GM12892 (cell line): Measurements from ENCODE around the gene CAPZB.

ENCODE experiments used
- POLR2AphosphoS5 ChIP-seq: IDR thresholded peaks from 2 replicates; pipeline ENCODE4 v1.6.1; 2011; ENCODE audit warnings: low read depth, low read length, control low read depth
- TAF1 ChIP-seq: IDR thresholded peaks from 2 replicates; pipeline ENCODE4 v1.6.1; 2011; ENCODE audit warnings: low read depth, mild to moderate bottlenecking, control low read depth, low read length, borderline replicate concordance

DNA sequence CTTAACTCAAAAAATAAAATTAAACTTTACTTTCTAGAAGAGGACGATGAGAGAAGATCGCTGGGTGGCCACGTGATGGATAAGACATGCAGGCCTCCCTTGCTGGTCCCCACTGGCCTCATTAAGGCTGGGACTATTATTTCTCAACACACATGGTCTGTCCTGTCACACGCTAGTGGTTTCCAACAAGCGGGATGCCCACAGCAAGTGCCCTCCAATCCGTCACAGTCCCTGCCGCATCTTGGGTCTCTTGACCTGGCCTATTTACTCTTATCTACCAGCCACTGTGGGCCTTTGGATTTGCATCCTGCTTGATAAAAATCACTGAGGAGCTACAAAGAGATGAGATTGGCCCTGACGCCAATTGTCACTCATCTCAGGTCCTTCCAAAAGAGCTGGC, 30.0 kb downstream of the CAPZB start:
- TF ChIP-seq TAF1 (no peak), POLR2AphosphoS5 (no peak)
